HG02763 (cell line): Measurements from ENCODE around the gene ADAMTS18.

Source experiments
- ATAC-seq: cut with Tn5 transposase; IDR thresholded peaks from one replicate; pipeline ENCODE4 v1.9.1; 2021; ENCODE audit warnings: mild to moderate bottlenecking, moderate library complexity; ENCODE audit not compliant: unreplicated experiment

The ADAMTS18 gene

DNA sequence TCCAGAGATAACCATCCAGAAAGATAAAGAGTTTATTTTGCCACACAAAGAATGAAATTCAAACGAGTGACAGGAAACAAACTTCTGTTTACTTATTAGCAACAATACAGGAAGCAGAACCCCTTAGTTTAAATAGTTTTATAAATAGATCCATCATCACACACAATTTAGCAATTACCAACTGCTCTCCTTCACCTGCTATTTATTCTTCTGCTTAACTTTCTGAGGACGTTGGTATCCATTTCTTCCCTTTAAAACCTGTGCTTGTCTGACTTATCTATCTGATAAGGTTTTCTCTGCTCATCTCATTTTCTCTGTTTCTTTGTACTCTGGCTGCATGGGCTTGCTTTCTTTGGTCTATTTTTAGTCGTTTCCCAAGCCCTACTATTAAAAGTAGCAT, 4.3 kb upstream of the ADAMTS18 start:
- ATAC-seq, result no peak

DNA sequence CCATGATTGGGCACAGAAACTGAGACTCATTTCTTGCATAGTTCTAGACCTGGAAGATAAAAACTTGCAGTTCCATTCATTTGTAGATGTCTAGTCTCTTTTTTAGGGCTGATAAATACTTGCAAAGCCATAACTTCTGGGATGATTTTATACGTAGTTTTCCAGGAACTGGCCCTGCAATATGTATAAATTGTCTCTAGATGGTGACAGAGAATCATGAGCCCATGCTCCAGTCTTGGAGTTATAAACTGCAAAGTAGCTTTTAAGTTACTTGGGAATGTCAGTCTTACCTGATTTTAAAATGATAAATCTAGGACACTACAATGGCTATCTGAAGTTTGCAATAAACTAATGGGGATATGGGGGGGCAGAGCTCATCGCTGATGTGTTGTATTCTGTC, 3.0 kb upstream of the ADAMTS18 start:
- no peak for ATAC-seq

DNA sequence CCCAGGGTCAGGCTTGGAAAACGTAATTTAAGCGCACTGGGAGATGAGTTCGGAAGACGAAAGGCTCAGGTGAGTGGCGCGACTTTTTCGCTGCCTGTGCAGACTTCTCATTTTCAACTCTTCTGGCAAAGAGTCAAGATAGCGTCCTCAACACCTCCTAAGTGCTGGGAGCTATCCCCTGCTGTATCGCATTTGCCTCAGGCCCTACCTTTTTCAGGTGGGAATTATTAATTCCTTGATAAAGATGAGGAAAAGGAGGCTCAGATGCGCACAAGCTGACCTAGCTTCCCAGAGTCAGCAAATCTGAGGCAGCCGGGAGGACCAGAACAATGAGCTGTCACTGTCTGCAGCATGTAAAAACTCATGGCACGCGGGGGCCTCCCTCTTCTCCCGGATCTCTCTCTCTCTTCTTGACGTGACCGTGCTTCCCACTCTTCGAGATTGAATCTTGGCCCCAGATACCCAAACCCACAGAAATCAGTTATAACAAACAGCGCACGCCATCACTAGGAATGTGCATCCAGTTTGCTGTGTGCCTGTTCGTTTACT, 512 bp upstream of the ADAMTS18 start:
- ATAC-seq, result no peak

DNA sequence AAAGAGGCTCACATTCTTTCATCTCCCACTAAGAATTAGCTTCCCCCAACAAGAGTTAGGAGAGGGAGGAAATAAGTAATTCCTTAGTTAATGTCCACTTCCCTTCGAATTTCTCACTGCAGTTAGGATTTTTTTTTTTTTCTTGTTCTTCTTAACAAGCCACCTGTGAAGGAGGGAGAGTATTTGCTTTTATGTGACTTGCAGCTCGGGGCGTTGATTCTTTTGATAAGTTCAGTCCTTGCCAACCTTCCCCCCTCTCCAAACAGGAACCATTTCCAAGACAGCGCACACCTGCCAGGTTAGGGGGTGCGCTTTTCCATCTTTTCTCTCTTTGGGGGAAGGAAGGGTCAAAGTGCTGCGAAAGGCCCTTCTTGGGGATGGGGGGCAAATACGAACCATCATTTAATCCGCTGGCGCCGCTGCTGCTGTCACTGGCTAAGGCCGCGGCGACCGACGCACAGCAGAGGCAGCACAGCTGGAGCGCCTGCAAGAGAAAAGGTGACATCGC, 758 bp downstream of the ADAMTS18 start:
- ATAC-seq, result no peak

- no peak for ATAC-seq
These were observed 1.7 kb downstream of the ADAMTS18 start for GRCh38 chr16:77433146-77433545.

GRCh38 chr16:77432264-77432663, 2.6 kb downstream of the ADAMTS18 start:
- no peak for ATAC-seq

DNA sequence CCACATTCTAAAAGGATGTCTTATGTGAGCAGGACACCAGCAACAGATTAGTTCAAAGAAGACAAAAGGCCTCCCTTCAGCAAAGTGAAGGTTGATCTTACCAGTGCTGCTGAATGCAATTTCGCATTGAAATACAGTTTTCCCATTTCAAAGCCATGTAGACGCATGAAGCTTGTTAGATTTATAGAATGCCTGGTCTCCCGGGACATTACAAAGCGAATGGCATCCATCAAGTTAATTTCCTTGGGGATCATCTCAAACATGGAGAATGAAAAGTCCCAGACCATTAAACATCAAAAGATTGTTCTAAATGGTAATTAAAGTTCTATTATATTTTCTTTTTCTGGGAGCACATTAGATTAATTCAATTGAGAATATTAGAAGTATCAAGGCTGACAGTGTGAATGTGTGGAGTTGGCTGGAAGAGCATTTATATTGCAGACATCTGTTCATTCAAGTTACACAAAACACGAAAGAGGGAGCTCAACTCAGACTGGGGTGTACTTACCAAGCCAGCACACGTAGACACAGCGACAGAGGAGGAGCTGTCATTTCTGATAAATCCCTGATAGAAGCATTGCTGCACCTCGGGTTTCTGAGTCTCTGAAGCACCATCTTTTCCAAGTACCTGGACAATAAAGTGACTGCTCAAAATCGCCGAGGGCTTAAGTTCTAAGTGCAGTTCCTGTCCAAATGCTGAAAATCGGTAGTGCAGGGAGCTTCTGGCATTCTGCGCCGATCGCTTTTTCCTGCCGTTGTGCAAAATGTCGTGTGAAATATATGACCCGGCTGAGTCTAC, 3.8 kb downstream of the ADAMTS18 start:
- no peak for ATAC-seq

DNA sequence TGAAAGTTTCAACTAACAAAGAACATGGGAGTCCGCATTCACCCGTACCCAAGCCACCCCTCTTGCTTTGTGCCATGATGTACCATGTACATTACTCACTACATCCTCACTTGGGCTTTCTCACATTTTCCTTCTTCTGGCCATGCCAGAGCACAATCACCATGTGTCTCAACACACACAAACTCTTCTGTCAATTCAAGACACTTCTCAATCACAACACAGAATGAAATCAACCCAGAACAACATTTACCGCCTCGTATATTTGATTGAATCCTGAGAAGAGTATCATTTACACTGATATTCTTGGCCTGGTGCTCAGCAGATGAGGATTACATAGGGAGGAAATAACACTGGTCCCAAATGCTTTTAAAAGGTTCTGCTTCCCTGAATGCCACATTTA, 4.5 kb downstream of the ADAMTS18 start:
- no peak for ATAC-seq

DNA sequence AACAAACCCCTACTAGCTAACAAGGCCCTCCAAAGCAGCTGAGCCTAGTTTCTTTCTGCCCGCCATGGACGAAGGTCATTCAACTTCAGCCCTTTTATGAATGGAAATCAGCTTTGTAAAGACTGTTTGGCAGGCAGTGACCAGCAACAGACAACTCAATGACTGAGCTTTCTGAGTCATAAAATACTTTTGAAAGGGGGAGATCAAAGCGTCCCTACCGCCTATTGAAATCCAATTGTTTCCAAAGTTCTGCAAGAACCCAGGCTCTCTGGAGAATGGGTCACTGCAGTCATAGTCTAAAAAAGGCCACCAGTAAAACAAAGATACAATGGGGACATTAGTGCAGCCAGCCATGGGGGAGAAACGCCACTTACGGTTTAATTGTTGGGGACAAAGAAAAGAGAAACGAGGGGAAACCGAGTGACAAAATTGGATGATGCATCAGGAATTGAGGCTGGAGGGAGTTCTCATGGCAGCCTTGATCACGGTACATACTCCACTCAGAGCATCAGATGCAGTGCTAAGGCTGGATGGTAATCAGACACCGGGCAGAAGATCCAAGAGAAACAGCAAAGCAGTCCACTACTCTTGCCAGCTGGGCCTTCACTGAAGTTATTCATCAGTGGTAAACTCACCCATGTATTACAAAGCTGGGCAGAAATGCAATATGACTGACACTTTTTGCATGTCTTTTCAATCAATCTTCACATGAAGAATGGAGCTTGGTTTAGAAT, 9.8 kb downstream of the ADAMTS18 start:
- no peak for ATAC-seq

DNA sequence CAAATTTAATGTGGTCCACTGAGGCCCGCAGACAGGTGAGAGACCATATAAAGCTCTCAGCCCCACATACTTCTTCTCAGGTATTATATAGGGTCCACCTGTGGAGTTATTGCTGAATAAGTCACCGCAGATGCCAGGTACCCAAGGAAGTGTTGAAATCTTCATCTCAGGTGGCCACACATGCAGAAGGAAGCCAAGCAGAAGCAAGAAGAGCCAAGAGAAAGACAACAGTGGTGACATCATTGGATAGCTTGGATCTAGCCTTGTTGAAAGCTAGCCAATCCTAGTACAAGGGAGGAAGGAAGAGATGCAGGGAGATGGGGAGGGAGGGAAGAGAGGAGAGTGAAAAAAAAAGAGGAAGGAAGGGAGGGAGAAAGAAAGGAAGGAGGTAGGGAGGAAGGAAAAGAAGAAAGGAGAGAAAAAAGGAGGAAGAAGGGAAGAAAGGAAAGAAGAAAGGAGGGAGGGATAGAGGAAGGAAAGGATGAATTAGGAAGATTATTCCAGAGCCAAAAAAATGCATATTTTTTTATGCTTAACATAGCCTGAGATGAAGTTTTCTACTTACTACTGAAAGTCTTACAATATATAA, 12.5 kb downstream of the ADAMTS18 start:
- no peak for ATAC-seq

DNA sequence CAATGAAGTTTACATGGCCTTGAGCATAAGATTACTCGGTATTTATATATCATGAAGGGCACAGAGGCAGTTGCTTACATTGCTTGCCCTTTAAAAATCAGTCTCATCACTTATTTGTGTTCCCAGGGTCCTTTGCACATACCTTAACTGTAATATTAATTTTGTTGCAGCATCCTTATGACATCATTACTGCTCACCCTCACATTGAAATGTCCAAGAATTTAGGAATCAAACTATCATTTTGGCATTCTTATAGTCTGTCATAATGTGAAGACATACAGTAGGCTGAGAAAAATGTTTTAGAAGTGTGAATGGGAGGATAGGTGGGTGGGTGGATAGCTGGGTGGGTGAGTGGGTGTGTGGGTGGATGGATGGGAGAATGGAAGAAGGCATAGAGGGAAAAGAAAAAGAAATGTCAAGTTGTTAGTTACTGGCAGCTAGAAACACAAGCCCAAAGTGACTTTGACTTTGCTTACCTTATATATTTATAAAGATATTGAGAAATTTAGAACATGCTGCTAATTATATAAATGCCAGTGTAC, 17.8 kb downstream of the ADAMTS18 start:
- ATAC-seq, result no peak

DNA sequence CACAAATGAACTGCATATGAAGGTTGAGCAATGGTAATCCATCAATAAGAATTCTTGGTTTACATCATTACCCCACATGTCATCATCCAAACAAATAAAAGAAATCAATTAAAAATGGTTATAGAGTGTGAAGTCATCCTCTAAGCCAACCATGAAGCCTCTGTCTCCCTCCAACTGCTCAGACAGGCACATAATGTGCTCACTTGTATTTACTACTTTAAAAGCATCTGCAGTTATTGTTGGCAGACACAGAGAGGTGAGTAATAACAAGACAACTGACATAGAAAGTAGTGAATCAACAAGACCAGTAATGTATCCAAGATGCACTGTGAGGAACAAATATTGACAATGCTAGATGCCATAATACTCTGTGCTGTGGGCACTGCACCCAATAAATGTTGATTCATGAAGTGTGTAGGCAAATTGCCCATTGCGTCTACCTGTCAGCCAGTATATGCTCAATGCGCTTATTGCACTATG, 20.0 kb downstream of the ADAMTS18 start:
- ATAC-seq, result no peak

DNA sequence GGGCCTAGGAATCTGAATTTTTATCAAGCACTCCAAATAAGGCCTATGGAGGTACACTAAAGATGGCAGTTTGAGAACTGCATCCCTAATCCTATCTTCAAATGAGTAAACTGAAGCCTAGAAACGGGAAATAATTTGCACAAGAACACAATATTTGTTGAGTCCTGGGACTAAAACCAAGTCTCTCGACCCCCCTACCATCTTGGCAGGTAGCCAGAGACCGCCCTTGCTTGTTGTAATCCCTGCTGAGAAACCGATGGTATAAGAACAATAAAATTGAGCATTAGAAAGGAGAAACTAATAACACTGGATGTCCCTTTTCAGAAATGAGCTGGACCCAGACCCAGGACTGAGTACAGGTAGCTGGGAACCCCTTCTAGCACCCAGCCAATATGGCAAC, 24.4 kb downstream of the ADAMTS18 start:
- no peak for ATAC-seq

- ATAC-seq, result no peak
These were observed 25.5 kb downstream of the ADAMTS18 start for GRCh38 chr16:77409311-77409710.

DNA sequence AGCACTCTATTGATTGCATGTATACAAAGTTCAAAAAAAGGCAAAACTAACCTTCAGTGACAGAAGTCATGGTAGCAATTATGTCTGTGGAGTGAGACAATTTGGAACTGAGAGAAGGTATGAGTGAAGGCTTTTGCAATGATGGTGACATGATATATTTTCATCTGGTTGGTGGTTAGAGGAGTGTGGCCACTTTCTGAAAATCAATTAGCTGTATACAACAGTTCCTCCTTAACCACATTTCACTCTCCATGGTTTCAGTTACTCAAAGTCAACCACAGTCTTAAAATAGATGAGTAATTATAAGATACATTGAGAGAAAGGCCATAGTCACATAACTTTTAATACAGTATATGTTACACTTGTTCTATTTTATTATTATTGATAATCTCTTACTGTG, 26.2 kb downstream of the ADAMTS18 start:
- ATAC-seq, result no peak

GRCh38 chr16:77406680-77407079, 28.2 kb downstream of the ADAMTS18 start:
- ATAC-seq, result no peak

- no peak for ATAC-seq
These were observed 30.1 kb downstream of the ADAMTS18 start for GRCh38 chr16:77404775-77405174.

GRCh38 chr16:77403732-77404131, 31.1 kb downstream of the ADAMTS18 start:
- ATAC-seq, result no peak

- no peak for ATAC-seq
These were observed 32.2 kb downstream of the ADAMTS18 start for GRCh38 chr16:77402672-77403071.

DNA sequence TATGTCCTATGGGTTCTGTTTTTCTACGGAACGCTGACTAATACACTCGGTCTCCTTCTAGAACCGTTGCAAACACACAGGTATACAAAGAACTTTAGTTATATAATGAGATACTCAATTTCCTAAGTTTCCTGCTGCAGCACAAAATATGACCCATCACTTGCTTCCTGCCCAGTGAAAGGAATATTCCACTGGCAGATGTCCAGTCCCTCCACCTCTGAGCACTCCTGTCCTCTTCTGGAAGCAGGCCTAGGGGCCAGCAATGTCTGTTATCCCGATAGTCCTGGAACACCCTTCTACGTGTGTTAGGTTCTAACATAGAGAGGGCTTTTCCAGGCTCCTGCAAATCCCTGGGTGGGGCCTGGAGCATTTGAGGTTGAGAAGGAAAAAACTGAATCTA, 32.7 kb downstream of the ADAMTS18 start:
- ATAC-seq, result no peak

GRCh38 chr16:77399546-77399945, 35.3 kb downstream of the ADAMTS18 start:
- no peak for ATAC-seq
